Posterior cingulate gyrus (tissue), 11 donors: ENCODE measurements around the gene ZBTB20.

Experiments
- DNase-seq, 10 donors: peaks; one replicate each; pipeline versions ENCODE4 v3.0.0 to v3.0.0-alpha.2; 2020 to 2021; ENCODE audit warnings: mixed read lengths in 3 of 10
- intact Hi-C: fragments of 100-400 bp; cut with DNase I; formaldehyde crosslinking; loops from one replicate; pipeline ENCODE4 v1.15.1; 2023

ZBTB20 gene

GRCh38 chr3:114350271-114350670 is 796.8 kb downstream of the ZBTB20 start:
- DNase-seq = no peak
- intact Hi-C loops = no loop called here

- no peak for DNase-seq
- intact Hi-C loops = no loop called here
Observed at GRCh38 chr3:114344492-114344891, 802.6 kb downstream of the ZBTB20 start.

DNA sequence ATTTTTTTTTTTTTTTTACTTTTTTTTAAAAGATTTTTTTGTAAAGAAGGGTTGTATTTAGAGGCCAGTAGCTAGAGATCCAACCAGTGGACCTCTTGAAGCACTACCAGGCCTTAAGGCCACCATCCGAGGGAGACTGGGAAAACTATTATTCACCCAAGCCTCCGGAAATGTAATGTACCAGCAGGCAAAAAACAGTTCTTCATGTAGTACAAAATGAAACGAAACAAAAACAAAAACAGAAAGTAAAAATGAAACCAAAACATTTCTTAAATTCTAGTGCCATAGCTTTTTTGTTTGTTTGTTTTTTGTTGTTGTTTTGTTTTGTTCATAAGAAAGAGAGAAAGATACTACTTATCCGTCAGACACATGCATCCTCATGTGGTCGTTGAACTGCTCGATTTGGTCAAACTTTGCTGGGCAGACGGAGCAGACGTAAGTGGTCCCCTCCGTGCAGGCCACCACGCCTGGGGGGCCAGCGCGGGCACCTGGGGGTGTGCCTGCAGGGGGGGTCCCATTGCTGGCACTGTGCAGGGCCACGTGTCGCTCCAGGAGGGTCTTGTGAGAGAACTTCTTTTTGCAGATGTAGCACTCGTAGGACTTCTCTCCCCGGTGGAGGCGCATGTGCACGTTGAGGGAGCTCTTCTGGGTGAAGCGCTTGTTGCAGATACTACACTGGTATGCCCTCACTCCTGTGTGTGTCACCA is 808.3 kb downstream of the ZBTB20 start:
- intact Hi-C loops = no loop called here
- DNase-seq = peak in 2 of 10 donors; percentile 56 to 58

DNA sequence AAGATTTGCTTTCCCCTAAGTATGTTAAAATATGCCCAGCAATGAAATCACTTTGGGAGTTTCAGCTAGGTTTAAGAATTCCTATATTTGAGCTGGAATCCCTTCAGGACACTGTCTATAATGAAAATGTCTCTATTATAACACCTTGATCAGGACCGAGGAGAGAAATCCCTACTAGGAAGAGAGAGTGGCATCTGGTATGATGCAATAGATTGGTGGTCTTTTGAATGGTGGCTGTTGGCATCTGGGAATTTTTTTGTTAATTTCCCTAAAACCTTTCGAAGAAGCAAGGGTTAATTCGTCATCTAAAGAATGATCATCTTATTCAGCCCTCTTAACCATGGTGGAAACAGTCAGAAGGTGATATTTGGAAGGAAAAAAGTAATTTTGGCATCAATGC is 810.2 kb downstream of the ZBTB20 start:
- intact Hi-C loops = no loop called here
- DNase-seq = no peak

GRCh38 chr3:114336122-114336697 is 810.9 kb downstream of the ZBTB20 start:
- intact Hi-C loops = no loop called here
- no peak for DNase-seq

GRCh38 chr3:114333923-114334240 is 813.2 kb downstream of the ZBTB20 start:
- DNase-seq = no peak
- intact Hi-C loops = no loop called here

DNA sequence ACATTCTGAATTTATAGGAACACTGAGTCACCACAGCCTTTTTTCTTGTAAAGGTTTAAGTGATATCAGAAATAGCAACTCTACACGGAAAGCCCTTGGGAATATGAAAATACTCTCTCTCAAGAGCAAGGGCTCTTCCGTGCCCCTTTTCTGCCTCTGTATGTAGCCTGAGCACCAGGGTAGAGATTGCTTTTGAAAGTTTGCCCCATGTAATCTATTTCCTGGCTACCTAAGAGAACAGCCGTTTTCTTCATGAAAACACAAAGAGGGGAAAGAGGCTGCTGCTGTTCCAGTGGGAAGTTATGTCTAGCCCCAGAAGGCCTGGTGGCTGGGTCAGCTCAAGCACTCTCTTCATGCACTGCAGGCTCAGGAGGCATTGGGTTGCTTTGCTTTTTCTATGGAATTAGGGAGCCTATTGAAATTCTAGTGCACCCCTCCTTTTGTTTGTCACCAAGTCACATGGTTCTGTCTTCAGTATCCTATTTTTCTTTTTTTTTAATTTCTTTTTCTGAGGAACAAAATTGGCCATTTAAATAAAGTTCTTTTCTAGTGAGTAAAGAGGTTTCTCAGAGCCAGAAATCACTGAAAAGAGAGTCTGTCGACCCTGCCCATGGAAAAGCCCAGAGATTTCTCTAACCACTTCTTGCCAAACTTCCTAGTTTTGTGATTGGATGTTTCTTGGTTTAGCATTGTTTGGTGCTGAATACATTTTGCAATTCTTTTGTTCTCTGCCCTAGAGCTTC is 813.7 kb downstream of the ZBTB20 start:
- peak in 1 of 10 donors; percentile 77 for DNase-seq
- intact Hi-C loops = no loop called here

DNA sequence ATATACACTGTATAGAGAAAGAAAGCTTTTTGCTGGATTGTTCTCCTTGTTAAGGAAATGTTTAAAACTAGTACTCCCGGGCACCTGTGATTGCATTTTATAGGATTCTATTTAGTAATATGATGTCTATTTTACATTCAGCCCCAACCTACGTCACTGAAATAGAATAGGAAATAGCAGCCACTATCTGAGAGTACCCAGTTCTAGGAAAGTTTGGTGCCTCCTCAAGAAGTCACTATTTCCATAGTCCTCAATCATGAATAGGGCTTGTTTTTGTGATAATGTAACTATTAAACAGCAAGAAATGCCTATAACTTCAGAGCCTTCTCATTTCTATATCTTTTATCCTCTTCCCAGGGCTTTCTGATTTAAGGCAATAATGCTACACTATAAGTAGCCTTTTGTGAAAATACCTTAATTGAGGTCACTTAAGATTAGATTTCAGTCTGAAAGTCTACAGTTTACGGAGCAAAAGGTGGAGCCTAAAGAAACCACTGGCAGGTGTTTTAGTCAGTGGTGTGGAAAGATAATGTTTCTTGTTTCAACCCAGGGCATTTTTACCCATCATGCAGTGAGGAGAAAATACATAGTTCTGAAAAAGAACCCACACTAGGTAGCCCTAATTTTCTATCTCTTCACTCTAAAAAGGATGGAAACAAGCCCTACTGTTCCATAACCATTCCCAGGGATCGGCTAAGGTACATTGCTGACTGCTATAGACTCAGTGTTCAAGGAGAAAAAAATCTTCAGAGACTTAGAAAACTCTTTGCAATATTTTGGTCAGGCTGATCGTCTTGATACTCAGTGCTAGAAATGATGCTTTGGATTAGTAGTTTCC is 814.5 kb downstream of the ZBTB20 start:
- no peak for DNase-seq
- intact Hi-C loops = no loop called here

DNA sequence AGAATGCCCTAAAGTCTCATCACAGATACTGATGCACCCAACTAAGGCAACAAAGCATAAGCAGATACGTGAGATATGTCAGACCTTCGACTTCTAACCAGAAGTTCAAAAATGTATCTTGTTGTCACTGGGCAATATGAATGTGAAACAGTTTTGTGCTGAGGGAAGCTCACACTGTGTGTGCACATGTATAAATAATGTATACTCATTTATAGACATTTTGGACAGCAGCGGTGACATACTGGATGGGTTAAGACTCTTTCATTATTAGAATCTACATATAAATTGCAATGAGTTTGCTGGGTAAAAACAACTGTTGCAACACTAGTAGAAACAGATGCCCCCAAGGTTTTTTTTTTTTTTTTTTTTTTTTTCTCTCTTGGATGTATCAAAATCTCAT is 815.4 kb downstream of the ZBTB20 start:
- intact Hi-C loops = no loop called here
- no peak for DNase-seq

- intact Hi-C loops = no loop called here
- DNase-seq = no peak
Observed at GRCh38 chr3:114331007-114331406, 816.1 kb downstream of the ZBTB20 start.

DNA sequence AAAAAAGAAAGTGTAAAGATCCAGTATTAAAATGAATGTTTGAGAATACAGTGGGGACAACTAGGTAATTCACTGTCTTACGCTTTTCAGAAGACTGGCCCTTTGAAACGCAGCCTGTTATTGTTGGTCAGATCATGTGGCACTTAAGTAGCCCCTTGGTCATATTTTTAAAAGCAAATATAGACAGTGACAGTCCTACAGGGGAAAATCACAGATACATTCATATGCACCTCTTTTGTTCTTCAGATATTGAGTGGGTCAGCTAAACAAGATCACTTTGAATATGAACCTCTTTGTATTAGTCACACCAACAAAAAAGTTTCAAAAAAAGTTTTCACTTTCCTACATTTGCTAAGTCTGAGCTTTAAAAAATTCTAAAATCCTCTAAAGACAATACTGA is 817.3 kb downstream of the ZBTB20 start:
- DNase-seq = no peak
- intact Hi-C loops = no loop called here

GRCh38 chr3:114328345-114328744 is 818.7 kb downstream of the ZBTB20 start:
- intact Hi-C loops = no loop called here
- DNase-seq = no peak

DNA sequence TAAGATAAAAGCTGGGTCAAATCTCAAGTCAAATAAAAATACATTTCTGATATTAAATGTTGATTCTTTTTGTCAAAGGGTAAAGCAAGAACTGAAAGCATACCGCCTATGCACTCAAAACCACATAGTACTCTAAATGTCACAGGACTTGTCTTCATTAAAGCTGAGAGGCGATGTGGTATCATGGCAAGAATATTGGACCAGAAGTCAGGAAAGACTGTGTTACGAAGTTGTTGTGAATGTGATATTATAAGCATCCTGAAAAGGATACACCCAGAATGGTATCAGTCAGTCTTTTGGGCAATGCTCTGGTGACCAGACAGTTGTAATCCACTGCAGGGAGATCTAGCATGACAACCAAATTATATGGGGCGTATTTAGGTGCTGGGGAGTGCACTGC is 819.4 kb downstream of the ZBTB20 start:
- intact Hi-C loops = no loop called here
- DNase-seq = no peak

GRCh38 chr3:114323546-114324254 is 823.4 kb downstream of the ZBTB20 start:
- intact Hi-C loops = no loop called here
- no peak for DNase-seq

- intact Hi-C loops = no loop called here
- no peak for DNase-seq
Observed at GRCh38 chr3:114320246-114320645, 826.8 kb downstream of the ZBTB20 start.

- DNase-seq = no peak
- intact Hi-C loops = no loop called here
Observed at GRCh38 chr3:114319453-114319852, 827.6 kb downstream of the ZBTB20 start.

- no peak for DNase-seq
- intact Hi-C loops = no loop called here
Observed at GRCh38 chr3:114318295-114318694, 828.8 kb downstream of the ZBTB20 start.

- no peak for DNase-seq
- intact Hi-C loops = no loop called here
Observed at GRCh38 chr3:114314282-114314681, 832.8 kb downstream of the ZBTB20 start.

- DNase-seq = no peak
- intact Hi-C loops = no loop called here
Observed at GRCh38 chr3:114313426-114313825, 833.7 kb downstream of the ZBTB20 start.

- intact Hi-C loops = no loop called here
- no peak for DNase-seq
Observed at GRCh38 chr3:114310695-114311094, 836.4 kb downstream of the ZBTB20 start.

GRCh38 chr3:114308830-114309229 is 838.3 kb downstream of the ZBTB20 start:
- intact Hi-C loops = no loop called here

More at GRCh38 chr3:114308830-114309229, 838.3 kb downstream of the ZBTB20 start:
- no peak for DNase-seq
